Progenitor cell of endocrine pancreas (in vitro differentiated cells): Measurements from ENCODE around the gene PDHA1. TPM values are rescaled to one million over a fixed set of nuclear protein-coding genes. Genes with fewer than 3 reads are reported as not detected.

Experiments used
- DNase-seq: peaks from one replicate; pipeline ENCODE4 v3.0.0; 2021; ENCODE audit warnings: low spot score; ENCODE audit not compliant: unreplicated experiment
- H3K27ac Mint-ChIP-seq: 2 replicates; pipeline ENCODE4 v1.8.0; 2021; ENCODE audit warnings: mild to moderate bottlenecking, moderate library complexity, mixed read lengths
- H3K27me3 Mint-ChIP-seq: 2 replicates; pipeline ENCODE4 v1.8.0; 2021; ENCODE audit warnings: mixed read lengths
- H3K36me3 Mint-ChIP-seq: 2 replicates; pipeline ENCODE4 v1.8.0; 2022; ENCODE audit warnings: mixed read lengths; ENCODE audit not compliant: insufficient read depth
- H3K4me1 Mint-ChIP-seq: 2 replicates; pipeline ENCODE4 v1.8.0; 2021; ENCODE audit warnings: low read depth, mixed read lengths
- H3K4me3 Mint-ChIP-seq: 2 replicates; pipeline ENCODE4 v1.8.0; 2021; ENCODE audit warnings: low read depth, mild to moderate bottlenecking, moderate library complexity, mixed read lengths
- H3K9me3 Mint-ChIP-seq: 2 replicates; pipeline ENCODE4 v1.8.0; 2021; ENCODE audit warnings: low read depth, mixed read lengths
- CTCF ChIP-seq: fragments of 200-600 bp; sonication (generic); IDR thresholded peaks from one replicate; pipeline ENCODE4 v1.5.0; 2021; ENCODE audit warnings: antibody characterized with exemption, mild to moderate bottlenecking; ENCODE audit not compliant: unreplicated experiment
- long read RNA-seq: library from polyadenylated mRNA; unstranded; transcript quantifications from one replicate; pipeline ENCODE4 v2.0.0, GENCODE V29; 2020
- total RNA-seq: library from RNA; stranded (reverse); gene quantifications from 2 replicates; pipeline ENCODE4 v1.2.1, GENCODE V29; 2021

The PDHA1 gene
- total RNA-seq = 194 and 203 TPM in 2 replicates
- long read RNA-seq, transcript PDHA1-212 (10 exons, 3,277 nt) = minor isoform, 27 of 423 reads
- long read RNA-seq, transcript PDHA1-204 (12 exons, 3,484 nt) = minor isoform, 15 of 423 reads
- long read RNA-seq, transcript PDHA1-206 (11 exons, 3,310 nt) = major isoform, 319 of 423 reads
- long read RNA-seq, partial matches to known transcripts = 13 of 423 reads
- long read RNA-seq, other reads (novel, unspliced or antisense) = 45 of 423 reads

GRCh38 chrX:19343535-19344408, at the start of gene PDHA1:
TSS of gene PDHA1 (plus strand) at chrX:19343927. CDS start at chrX:19344038, 111 bp downstream.
- H3K36me3 Mint-ChIP-seq = peaks cover 3% of the 10 kb centered on the region
- peaks cover 3% of the 10 kb centered on the region for H3K9me3 Mint-ChIP-seq
- DNase-seq = peak; percentile 83
- no peaks in the 10 kb centered on the region for H3K27me3 Mint-ChIP-seq
- H3K4me3 Mint-ChIP-seq = peak within 1 kb of the TSS; percentile 83
- H3K27ac Mint-ChIP-seq = peak within 1 kb of the TSS; percentile 95
- no peak for TF ChIP-seq CTCF
- peaks cover 10% of the 10 kb centered on the region for H3K4me1 Mint-ChIP-seq

GRCh38 chrX:19303256-19303880, 40.4 kb upstream of the PDHA1 start:
- no peak overlapping the region for H3K4me3 Mint-ChIP-seq
- no peak for TF ChIP-seq CTCF
- peaks cover 6% of the 10 kb centered on the region for H3K9me3 Mint-ChIP-seq
- H3K36me3 Mint-ChIP-seq = no peaks in the 10 kb centered on the region
- no peak overlapping the region for H3K27ac Mint-ChIP-seq
- H3K4me1 Mint-ChIP-seq = no peaks in the 10 kb centered on the region
- H3K27me3 Mint-ChIP-seq = no peaks in the 10 kb centered on the region
- no peak for DNase-seq

DNA sequence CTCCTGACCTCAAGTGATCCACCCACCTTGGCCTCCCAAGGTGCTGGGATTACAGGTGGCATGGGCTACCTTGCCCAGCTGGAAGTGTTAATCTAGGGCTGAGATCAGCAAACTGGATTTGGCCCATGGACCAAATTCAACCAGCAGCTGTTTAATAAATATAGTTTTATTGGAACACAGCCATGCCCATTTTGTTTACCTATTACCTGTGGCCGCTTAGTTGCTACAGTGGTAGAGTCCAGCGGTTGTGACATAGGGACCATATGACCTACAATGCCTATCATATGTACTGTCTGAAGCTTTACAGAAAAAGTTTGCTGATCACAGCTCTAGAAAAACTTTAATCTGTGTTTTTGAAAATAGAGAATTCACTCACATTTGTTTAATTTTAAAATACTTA, 17.2 kb upstream of the PDHA1 start:
- no peak overlapping the region for H3K4me3 Mint-ChIP-seq
- DNase-seq = no peak
- no peaks in the 10 kb centered on the region for H3K4me1 Mint-ChIP-seq
- no peak for TF ChIP-seq CTCF
- H3K9me3 Mint-ChIP-seq = peaks cover 19% of the 10 kb centered on the region
- H3K36me3 Mint-ChIP-seq = no peaks in the 10 kb centered on the region
- H3K27me3 Mint-ChIP-seq = peaks cover 3% of the 10 kb centered on the region
- no peak overlapping the region for H3K27ac Mint-ChIP-seq

- Mint-ChIP-seq H3K27ac (no peak overlapping the region), H3K27me3 (peaks cover 6% of the 10 kb centered on the region), H3K36me3 (peaks cover 4% of the 10 kb centered on the region), H3K4me3 (no peak overlapping the region), H3K9me3 (peaks cover 23% of the 10 kb centered on the region), H3K4me1 (no peaks in the 10 kb centered on the region)
- TF ChIP-seq CTCF = no peak
- DNase-seq = no peak
These were observed 11.9 kb upstream of the PDHA1 start for GRCh38 chrX:19331831-19332230.

DNA sequence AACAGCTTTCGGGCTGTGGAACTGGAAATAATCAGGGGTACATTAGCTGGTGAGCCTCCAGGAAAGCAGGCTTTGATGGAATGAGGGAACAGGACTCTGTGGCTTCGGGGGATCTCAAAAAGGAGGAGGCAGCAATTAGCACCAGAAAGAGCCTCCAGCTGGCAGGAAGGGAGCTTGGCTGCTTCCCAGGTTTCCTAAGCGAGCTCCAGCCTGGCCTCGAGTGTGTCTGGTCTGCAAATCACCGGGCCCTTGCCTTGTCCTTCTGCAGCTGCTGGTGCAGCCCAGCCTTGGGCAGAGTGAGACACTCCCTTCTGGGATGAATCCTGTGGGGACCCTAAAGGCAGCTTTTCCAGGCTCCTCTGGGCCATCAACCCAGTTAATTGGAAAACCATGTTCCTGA, 10.7 kb upstream of the PDHA1 start:
- H3K27ac Mint-ChIP-seq = no peak overlapping the region
- peaks cover 19% of the 10 kb centered on the region for H3K9me3 Mint-ChIP-seq
- no peaks in the 10 kb centered on the region for H3K4me1 Mint-ChIP-seq
- H3K36me3 Mint-ChIP-seq = peaks cover 4% of the 10 kb centered on the region
- no peak for TF ChIP-seq CTCF
- DNase-seq = no peak
- H3K27me3 Mint-ChIP-seq = peaks cover 6% of the 10 kb centered on the region
- no peak overlapping the region for H3K4me3 Mint-ChIP-seq
